Testis (tissue), 3 donors: ENCODE measurements around the gene ADCY5. TPM values are rescaled to one million over a fixed set of nuclear protein-coding genes. Genes with fewer than 3 reads are reported as not detected.

Experiments
- DNase-seq: peaks from one replicate; pipeline ENCODE4 v3.0.0-alpha.2; 2019
- H3K27ac ChIP-seq, 2 donors: fragments of 200-600 bp; sonication (generic); one replicate each; pipeline ENCODE4 v1.5.1; 2019
- H3K27me3 ChIP-seq: fragments of 200-600 bp; sonication (generic); one replicate; pipeline ENCODE4 v1.5.1; 2019
- H3K36me3 ChIP-seq: fragments of 200-600 bp; sonication (generic); one replicate; pipeline ENCODE4 v1.5.1; 2017; ENCODE audit warnings: low read depth; ENCODE audit errors: missing control alignments
- H3K4me1 ChIP-seq: fragments of 200-600 bp; sonication (generic); one replicate; pipeline ENCODE4 v1.5.1; 2019
- H3K4me3 ChIP-seq, 2 donors: fragments of 200-600 bp; sonication (generic); one replicate each; pipeline ENCODE4 v1.5.1; 2017 to 2019
- H3K9me3 ChIP-seq: fragments of 200-600 bp; sonication (generic); one replicate; pipeline ENCODE4 v1.5.1; 2017
- POLR2A ChIP-seq: fragments of 450-650 bp; IDR thresholded peaks from one replicate; pipeline ENCODE4 v1.6.1; 2017; ENCODE audit warnings: antibody characterized with exemption, mild to moderate bottlenecking, moderate library complexity
- WGBS, 2 donors: methylation state at CpG; one replicate each; pipeline ENCODE4 v1.1.5; 2018; 5-methylcytosine and 5-hydroxymethylcytosine counted together
- intact Hi-C: fragments of 100-400 bp; cut with DNase I; formaldehyde crosslinking; loops from one replicate; pipeline ENCODE4 v1.15.1; 2023; ENCODE audit warnings: low total_unique reads
- polyA plus RNA-seq: library from polyadenylated mRNA; stranded (reverse); fragments of 350-450 nt; fragmentation: Illumina TruSeq; extraction: RNeasy Lipid Tissue Mini Kit (QIAGEN cat#74804); gene quantifications from one replicate; pipeline ENCODE4 v1.2.3, GENCODE V29; 2014; ENCODE audit warnings: low read depth, low replicate concordance; ENCODE audit not compliant: insufficient read depth
- total RNA-seq, 2 donors: library from RNA; depleted of rRNA; stranded (reverse); fragments of >200 nt; gene quantifications; one replicate each; pipeline ENCODE4 v1.2.3, GENCODE V29; 2016
- TF ChIP-seq, protein P1 (sequence below), 3 experiments: fragments of 450-650 bp in 2 of 3; fragments of 200-600 bp in 1 of 3; sonication (generic) in 1 of 3; IDR thresholded peaks; one replicate each; pipeline ENCODE4 v1.5.1; 2016 to 2019; ENCODE audit warnings: antibody characterized with exemption in 3 of 3, mild to moderate bottlenecking in 2 of 3, moderate library complexity in 1 of 3

ADCY5 gene
- total and polyA plus RNA-seq, 3 donors from 2014 or later: 16.5 to 41.6 (median 33.6) TPM

DNA sequence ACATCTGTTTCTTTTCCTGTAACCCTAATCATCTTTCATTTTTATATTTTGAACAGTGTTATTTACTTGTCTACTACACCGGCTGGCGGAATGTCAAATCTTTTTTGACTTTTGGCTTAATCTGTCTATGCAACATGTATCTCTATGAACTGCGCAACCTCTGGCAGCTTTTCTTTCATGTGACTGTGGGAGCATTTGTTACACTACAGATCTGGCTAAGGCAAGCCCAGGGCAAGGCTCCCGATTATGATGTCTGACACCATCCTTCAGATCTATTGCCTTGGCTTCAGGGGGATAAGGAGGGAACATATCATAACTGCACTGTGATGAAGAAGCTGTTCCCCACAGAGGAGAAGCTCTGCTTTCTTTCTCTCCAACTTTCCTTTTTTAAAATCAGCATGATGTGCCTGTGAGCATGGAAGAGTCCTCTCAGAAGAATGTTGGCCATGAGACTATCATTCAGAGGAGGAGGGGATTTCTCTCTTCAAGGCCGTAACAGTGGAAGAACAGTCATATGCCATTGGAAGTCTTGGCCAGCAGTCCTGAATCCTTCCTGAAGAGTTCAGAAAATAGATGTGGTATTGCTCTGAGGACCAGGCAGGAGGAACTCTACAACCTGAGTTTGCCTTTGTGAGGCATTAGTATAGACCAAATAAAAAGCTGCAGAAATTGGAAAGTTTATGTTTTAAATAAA is 177.3 kb downstream of the ADCY5 start:
- WGBS, 2 donors: 28 to 29% methylated on average over 5 of the region's 5 CpGs
- peaks cover 14% of the 10 kb centered on the region for H3K4me1 ChIP-seq
- H3K27me3 ChIP-seq: no peaks in the 10 kb centered on the region
- no peak overlapping the region for H3K4me3 ChIP-seq
- TF ChIP-seq POLR2A: no peak
- TF ChIP-seq, protein P1, sequence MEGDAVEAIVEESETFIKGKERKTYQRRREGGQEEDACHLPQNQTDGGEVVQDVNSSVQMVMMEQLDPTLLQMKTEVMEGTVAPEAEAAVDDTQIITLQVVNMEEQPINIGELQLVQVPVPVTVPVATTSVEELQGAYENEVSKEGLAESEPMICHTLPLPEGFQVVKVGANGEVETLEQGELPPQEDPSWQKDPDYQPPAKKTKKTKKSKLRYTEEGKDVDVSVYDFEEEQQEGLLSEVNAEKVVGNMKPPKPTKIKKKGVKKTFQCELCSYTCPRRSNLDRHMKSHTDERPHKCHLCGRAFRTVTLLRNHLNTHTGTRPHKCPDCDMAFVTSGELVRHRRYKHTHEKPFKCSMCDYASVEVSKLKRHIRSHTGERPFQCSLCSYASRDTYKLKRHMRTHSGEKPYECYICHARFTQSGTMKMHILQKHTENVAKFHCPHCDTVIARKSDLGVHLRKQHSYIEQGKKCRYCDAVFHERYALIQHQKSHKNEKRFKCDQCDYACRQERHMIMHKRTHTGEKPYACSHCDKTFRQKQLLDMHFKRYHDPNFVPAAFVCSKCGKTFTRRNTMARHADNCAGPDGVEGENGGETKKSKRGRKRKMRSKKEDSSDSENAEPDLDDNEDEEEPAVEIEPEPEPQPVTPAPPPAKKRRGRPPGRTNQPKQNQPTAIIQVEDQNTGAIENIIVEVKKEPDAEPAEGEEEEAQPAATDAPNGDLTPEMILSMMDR (IDR thresholded peaks at IDR 0.05): no peak
- intact Hi-C loops: no loop called here
- H3K27ac ChIP-seq: peak overlapping the region; percentile 51 to 60
- H3K9me3 ChIP-seq: no peaks in the 10 kb centered on the region
- H3K36me3 ChIP-seq: no peaks in the 10 kb centered on the region
- peak; percentile 90 for DNase-seq

DNA sequence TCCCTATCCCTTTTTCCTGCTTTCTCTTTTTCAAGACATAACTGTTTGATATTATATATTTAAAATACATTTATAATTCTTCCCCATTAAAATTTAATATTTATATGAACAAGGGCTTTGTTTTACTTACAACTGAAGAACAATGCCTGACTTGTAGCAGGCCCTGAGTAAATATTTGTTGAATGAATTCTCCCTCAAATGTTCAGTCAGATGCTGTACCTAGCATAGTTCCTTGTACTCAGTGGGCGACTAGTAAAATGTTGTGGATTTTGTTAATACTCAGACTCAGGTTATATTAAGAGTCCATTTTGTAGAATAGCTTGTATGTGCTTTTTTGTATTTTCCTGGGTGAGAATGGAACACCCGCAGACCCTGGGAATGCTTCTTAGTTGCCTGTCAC is 178.1 kb downstream of the ADCY5 start:
- H3K36me3 ChIP-seq: no peaks in the 10 kb centered on the region
- H3K9me3 ChIP-seq: no peaks in the 10 kb centered on the region

DNA sequence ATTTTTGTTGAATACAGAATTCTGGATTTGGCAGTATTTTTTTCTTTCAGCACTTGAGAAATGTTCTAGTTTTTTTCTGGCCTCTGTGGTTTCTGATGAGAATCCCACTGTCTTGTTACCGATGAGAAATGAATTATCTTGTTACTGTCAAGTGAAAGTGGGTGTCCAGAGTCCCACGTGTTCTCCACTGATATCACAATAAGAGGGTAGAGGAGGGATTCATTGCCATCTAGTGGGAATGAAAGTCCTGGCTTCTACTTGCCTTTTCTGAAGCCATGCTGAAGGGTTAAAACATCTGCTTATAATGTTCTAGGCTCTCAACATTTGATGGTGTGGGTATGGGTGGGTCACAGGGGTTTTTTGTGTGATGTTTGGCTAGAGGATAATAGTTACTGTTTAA is 181.1 kb downstream of the ADCY5 start:
- 52 to 68% methylated on average over 2 of the region's 2 CpGs for WGBS, 2 donors
- intact Hi-C loops: no loop called here
- peaks cover 14% of the 10 kb centered on the region for H3K4me1 ChIP-seq
- no peaks in the 10 kb centered on the region for H3K9me3 ChIP-seq
- no peaks in the 10 kb centered on the region for H3K36me3 ChIP-seq
- no peaks in the 10 kb centered on the region for H3K27me3 ChIP-seq
- DNase-seq: no peak
- H3K4me3 ChIP-seq: no peak overlapping the region
- no peak overlapping the region for H3K27ac ChIP-seq
- TF ChIP-seq POLR2A: no peak
- TF ChIP-seq, protein P1 (IDR thresholded peaks at IDR 0.05): no peak

More for the DNA sequence above, 178.1 kb downstream of the ADCY5 start:
- 45 to 66% methylated on average over 2 of the region's 2 CpGs for WGBS, 2 donors
- Histone ChIP-seq H3K4me3 (no peak overlapping the region), H3K27me3 (no peaks in the 10 kb centered on the region), H3K27ac (peak overlapping the region; percentile 33 to 51), H3K4me1 (peaks cover 14% of the 10 kb centered on the region)
- intact Hi-C loops: no loop called here
- TF ChIP-seq, protein P1 (IDR thresholded peaks at IDR 0.05): no peak
- no peak for TF ChIP-seq POLR2A
- no peak for DNase-seq

DNA sequence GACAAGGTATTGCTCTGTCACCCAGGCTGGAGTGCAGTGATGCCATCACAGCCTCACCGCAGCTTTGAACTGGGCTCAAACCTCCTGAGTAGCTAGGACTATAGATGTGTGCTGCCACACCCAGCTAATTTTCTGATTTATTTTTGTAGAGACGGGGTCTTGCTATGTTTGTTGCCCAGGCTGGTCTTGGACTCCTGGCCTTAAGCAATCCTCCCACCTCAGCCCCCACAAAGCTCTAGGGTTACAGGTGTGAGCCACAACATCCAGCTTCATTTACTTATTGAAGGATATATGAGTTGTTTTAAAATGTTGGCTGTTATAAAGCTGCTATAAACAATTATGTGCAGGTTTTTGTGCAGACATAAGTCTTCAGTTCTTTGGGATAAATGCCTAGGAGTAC is 184.9 kb downstream of the ADCY5 start:
- Histone ChIP-seq H3K27ac (no peak overlapping the region), H3K36me3 (no peaks in the 10 kb centered on the region), H3K27me3 (no peaks in the 10 kb centered on the region), H3K4me3 (no peak overlapping the region), H3K4me1 (no peaks in the 10 kb centered on the region), H3K9me3 (no peaks in the 10 kb centered on the region)
- TF ChIP-seq, protein P1 (IDR thresholded peaks at IDR 0.05): no peak
- TF ChIP-seq POLR2A: no peak
- WGBS, 2 donors: 94 to 97% methylated on average over 2 of the region's 2 CpGs
- no peak for DNase-seq
- intact Hi-C loops: no loop called here

DNA sequence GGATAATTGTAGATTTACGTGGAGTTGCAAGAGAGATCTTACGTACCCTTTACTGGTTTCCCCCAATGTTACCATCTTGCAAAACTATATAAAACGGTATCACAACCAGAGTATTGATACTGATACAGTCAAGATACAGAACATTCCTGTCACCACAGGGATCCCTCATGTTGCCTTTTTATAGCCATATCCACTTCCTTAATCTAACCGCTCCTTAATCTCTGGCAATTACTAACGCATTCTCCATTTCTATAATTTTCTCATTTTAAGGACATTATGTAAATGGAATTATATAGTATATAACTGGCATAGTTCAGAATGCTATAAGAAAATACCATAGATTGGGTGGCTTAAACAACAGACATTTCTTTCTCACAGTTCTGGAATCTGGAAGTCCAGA is 186.0 kb downstream of the ADCY5 start:
- H3K27ac ChIP-seq: no peak overlapping the region
- 89 to 90% methylated on average over 5 of the region's 5 CpGs for WGBS, 2 donors
- no peaks in the 10 kb centered on the region for H3K4me1 ChIP-seq
- intact Hi-C loops: no loop called here
- no peaks in the 10 kb centered on the region for H3K9me3 ChIP-seq
- no peaks in the 10 kb centered on the region for H3K36me3 ChIP-seq
- no peak for DNase-seq
- no peak overlapping the region for H3K4me3 ChIP-seq
- TF ChIP-seq POLR2A: no peak
- TF ChIP-seq, protein P1 (IDR thresholded peaks at IDR 0.05): no peak
- no peaks in the 10 kb centered on the region for H3K27me3 ChIP-seq
